GM12872 (cell line): ENCODE measurements around the gene HOXC4.

Experiments
- TF ChIP-seq, protein P1 (sequence below): IDR thresholded peaks from 3 replicates; pipeline ENCODE4 v1.5.1; 2011; ENCODE audit warnings: low read depth, mild to moderate bottlenecking, low read length, moderate library complexity; ENCODE audit not compliant: insufficient read depth

The HOXC4 gene

DNA sequence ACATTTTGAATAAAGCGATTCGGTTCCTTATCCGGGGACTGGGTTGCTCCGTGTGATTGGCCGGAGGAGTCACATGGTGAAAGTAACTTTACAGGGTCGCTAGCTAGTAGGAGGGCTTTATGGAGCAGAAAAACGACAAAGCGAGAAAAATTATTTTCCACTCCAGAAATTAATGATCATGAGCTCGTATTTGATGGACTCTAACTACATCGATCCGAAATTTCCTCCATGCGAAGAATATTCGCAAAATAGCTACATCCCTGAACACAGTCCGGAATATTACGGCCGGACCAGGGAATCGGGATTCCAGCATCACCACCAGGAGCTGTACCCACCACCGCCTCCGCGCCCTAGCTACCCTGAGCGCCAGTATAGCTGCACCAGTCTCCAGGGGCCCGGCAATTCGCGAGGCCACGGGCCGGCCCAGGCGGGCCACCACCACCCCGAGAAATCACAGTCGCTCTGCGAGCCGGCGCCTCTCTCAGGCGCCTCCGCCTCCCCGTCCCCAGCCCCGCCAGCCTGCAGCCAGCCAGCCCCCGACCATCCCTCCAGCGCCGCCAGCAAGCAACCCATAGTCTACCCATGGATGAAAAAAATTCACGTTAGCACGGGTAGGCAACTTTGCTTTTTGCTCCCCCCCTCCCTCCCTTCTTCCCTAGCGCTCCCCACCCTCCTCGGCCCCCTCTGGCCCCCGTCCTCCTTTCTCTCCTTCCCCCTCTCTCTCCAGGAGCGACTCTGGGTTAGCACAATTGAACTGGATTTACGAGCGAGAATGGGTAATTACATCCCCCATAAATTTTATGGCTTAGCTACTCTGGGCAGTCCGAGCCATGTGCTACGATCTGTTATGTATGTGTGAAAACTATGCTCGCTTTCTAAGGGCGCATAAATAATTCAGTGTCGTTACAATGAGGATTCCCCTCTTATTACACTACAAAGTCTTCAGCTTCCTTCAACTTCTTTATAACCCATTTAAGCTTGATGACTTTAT is at the start of gene HOXC4:
HOXC4 (plus strand) TSS at position 85 of the 991 bp plus-strand sequence; CDS start at position 173, 88 bp downstream.
- TF ChIP-seq, protein P1, sequence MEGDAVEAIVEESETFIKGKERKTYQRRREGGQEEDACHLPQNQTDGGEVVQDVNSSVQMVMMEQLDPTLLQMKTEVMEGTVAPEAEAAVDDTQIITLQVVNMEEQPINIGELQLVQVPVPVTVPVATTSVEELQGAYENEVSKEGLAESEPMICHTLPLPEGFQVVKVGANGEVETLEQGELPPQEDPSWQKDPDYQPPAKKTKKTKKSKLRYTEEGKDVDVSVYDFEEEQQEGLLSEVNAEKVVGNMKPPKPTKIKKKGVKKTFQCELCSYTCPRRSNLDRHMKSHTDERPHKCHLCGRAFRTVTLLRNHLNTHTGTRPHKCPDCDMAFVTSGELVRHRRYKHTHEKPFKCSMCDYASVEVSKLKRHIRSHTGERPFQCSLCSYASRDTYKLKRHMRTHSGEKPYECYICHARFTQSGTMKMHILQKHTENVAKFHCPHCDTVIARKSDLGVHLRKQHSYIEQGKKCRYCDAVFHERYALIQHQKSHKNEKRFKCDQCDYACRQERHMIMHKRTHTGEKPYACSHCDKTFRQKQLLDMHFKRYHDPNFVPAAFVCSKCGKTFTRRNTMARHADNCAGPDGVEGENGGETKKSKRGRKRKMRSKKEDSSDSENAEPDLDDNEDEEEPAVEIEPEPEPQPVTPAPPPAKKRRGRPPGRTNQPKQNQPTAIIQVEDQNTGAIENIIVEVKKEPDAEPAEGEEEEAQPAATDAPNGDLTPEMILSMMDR = no peak

DNA sequence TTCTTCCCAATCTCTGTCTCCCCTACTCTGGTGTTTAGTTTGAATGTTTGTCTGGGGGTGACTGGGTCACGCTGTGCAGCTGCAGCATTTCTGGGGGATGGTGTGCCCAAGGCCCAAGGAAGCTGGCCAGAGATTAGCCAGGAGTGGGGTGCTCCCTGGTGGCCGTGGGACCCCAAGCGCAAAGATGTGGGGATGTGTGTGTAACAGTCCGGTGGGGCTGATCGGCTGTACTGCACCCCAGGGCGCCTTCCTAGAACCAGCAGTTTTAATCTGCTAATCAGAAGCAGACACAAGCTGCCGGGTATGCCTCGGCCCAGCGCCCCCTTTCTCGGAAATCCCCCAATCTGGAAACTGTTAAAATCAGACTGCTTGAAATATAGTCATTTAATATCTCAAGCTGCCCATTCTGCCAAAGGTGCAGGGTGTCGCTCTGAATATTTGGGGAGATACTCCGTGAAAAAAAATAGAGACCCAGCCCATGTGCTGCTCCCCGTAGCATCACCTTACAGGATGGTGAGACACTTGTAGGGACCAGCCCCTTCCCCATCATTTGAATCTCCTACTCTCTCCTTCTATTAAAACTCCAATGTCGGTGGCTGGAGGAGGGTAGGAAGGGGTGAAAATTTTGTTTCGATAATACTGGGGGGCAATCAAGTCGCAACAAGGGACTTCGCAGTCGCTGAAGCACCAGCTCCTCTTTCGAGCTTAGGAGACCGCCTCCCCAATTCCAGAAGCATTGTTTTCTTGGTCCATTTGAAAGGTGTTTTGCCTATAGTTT is 49.4 kb upstream of the HOXC4 start:
- TF ChIP-seq, protein P1 = peak; percentile 20; the same call in 1 of the 3 replicates

DNA sequence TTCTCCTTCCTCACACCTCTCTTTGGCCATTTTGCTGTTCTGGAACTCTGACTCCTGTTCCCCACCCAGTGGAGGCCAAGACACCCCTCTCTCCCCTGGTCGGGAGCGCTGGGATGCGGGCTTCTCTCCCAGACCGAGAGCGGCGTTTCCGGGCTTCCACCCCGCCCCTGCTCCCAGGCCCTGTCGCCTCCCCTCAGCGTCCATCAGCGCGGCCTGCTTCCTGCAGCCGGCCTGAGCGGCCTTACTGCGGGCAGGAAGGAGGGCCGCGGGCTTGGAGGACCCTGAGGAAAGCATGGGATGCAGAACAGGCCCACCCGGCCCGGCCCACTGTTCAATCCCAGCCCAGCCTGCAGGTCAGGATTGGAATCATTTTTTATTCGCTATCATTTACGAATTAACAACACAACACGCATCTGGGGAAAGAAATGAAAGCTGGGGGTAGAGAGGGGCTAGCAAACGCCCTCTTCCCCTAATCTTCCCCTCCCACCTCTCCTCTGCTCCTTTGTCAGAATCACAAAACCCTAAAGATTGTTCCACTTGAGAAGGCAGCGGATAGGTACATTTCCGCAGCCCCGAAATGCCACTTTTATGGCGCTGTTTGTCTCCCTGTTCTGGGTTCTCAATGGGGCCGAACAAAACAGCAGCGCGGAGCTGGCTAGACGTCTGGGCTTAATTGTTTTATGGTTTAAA is 48.6 kb upstream of the HOXC4 start:
- TF ChIP-seq, protein P1 = no peak

DNA sequence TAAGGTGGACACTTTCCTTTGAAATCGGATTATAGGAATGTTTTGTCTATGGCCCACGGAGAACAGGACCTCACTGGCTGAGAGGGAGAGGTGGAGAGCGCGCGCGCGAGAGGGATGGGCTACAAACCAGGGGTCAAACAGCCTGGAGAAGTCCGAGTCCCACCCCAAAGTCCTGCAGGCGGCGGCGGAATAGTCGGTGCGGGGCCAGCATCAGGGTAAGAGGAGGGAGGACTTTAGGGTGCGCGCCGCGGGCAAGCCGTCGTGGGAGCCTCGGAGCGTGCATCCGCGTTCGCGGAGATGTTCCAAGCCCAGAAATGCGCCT is 48.1 kb upstream of the HOXC4 start:
- TF ChIP-seq, protein P1 = no peak

DNA sequence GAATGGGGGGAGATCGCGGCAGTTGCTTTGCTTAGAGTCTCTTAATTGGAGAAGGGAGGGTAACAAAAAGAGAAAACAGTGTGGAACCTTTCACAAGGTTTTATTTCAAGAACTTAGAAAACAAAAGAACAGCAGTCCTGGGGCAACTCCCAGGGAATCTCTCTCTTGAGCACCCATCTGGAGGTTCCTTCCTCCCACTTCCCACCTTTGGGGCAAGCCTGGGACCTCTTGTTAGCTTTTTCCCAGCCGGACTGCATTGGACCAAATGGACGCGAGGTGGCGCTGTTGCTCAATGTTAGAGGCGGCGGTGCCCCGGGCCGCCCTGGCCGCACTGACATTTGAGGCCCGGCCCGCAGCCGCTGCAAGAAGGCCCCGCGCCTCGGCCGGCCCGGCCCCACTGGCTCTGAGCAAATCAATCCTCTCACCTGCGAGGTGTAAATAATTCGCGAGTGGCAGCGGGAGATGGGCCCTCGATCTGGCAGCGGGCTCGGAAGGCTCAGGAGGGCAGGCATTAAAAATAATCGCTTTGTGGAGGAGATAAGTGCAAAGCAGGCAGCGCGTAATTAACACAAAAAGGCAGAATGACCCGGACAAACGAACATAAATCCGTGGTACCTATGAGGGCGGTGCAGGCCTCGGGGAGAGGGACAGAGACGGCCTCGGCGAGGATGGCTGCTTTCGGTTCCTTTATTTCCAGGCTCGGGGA is 47.6 kb upstream of the HOXC4 start:
- TF ChIP-seq, protein P1 = peak; percentile 86

DNA sequence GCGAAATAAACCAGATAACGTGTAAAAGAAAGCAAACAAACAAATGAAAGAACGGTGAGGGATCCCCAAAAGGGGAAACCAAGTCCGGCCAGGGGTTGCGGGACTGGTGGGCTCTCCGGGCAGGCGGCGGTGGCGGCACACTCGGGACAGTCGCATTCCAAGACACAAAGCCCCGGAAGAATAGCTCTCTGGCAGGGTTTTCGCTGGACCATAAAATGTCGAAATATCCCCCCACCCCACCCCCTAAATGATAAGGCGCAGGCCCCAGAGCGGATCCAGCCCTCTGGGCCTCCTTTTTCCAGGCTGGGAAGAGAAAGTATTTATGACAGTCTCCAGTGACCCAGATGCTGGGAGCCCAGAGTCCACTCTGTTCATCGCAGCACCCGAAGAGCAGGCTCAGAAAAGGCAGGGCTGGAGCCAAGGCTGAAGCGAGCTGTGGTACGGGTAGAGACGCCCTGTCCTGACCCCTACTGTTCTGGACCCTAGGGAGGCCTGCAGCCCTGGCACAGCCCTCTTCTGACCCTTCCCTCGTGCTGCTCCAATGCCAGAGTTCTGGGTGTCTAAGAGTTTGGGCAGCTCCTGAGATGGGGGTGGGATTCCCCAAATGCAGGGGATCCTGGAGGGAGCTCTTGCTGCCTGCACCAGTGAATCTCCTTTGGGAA is 46.9 kb upstream of the HOXC4 start:
- TF ChIP-seq, protein P1 = no peak
